IMR-90 (cell line): ENCODE results near the gene ACOXL. TPM values are rescaled to one million over a fixed set of nuclear protein-coding genes. Genes with fewer than 3 reads are reported as not detected.

Source experiments
- ATAC-seq: fragments of 200-7000 bp; cut with Tn5 transposase; 2 replicates; pipeline ENCODE4 v1.9.1; 2020; ENCODE audit warnings: low read depth, mild to moderate bottlenecking, moderate library complexity
- BruUV-seq: library from RNA; stranded (reverse); fragments of 400-500 nt; replicated peaks from 2 replicates; lab custom pipeline; 2021; lab: Mats Ljungman, UMichigan
- CTCF ChIA-PET: fragments of 300-600 bp; formaldehyde crosslinking; extraction: SDS; loops from one replicate; lab custom pipeline; 2021; ENCODE audit warnings: antibody characterized with exemption; lab: Yijun Ruan, JAX
- POLR2A ChIA-PET: fragments of 300-600 bp; sonication (Branson Sonifier 250); formaldehyde crosslinking; loops from one replicate; lab custom pipeline; 2022; ENCODE audit warnings: antibody characterized with exemption; ENCODE audit not compliant: unreplicated experiment; lab: Charles Lee
- DNase-seq: peaks from one replicate; pipeline ENCODE4 v3.0.0; 2013
- H2AFZ ChIP-seq: replicated peaks from 2 replicates; pipeline ENCODE3; 2013; ENCODE audit warnings: low read length, mild to moderate bottlenecking; ENCODE audit not compliant: poor library complexity
- H2AK5ac ChIP-seq: 2 replicates; pipeline ENCODE4 v1.6.1; 2013; ENCODE audit warnings: low read depth, low read length, inconsistent platforms
- H2AK9ac ChIP-seq: replicated peaks from 2 replicates; pipeline ENCODE3; 2013; ENCODE audit warnings: mild to moderate bottlenecking, low read depth, low read length, moderate library complexity; ENCODE audit not compliant: poor library complexity
- H2BK120ac ChIP-seq: 2 replicates; pipeline ENCODE4 v1.6.1; 2013; ENCODE audit warnings: low read depth, low read length, inconsistent platforms
- H2BK15ac ChIP-seq: 3 replicates; pipeline ENCODE4 v1.6.1; 2013; ENCODE audit warnings: low read depth, low read length, inconsistent platforms
- H2BK20ac ChIP-seq: 2 replicates; pipeline ENCODE4 v1.6.1; 2013; ENCODE audit warnings: low read depth, mild to moderate bottlenecking, inconsistent platforms, low read length, moderate library complexity
- H2BK5ac ChIP-seq: 2 replicates; pipeline ENCODE4 v1.6.1; 2013; ENCODE audit warnings: mild to moderate bottlenecking, low read depth, low read length, inconsistent platforms; ENCODE audit not compliant: poor library complexity, severe bottlenecking
- H3K14ac ChIP-seq: replicated peaks from 2 replicates; pipeline ENCODE4 v1.6.1; 2013; ENCODE audit warnings: low read depth, low read length, inconsistent platforms
- H3K18ac ChIP-seq: 2 replicates; pipeline ENCODE4 v1.6.1; 2013; ENCODE audit warnings: low read depth, low read length, control low read depth
- H3K23ac ChIP-seq: 2 replicates; pipeline ENCODE4 v1.6.1; 2013; ENCODE audit warnings: low read depth, low read length, inconsistent platforms
- H3K27ac ChIP-seq: 2 replicates; pipeline ENCODE4 v1.5.1; 2013; ENCODE audit warnings: mild to moderate bottlenecking, control low read depth, low read length; ENCODE audit not compliant: insufficient read depth
- H3K27me3 ChIP-seq: 2 replicates; pipeline ENCODE4 v1.6.1; 2013; ENCODE audit warnings: low read length; ENCODE audit not compliant: control insufficient read depth, insufficient read depth
- H3K36me3 ChIP-seq: 2 replicates; pipeline ENCODE4 v1.6.1; 2013; ENCODE audit warnings: low read length, mixed read lengths; ENCODE audit not compliant: control insufficient read depth, insufficient read depth
- H3K4ac ChIP-seq: 2 replicates; pipeline ENCODE4 v1.6.1; 2013; ENCODE audit warnings: low read depth, low read length, inconsistent platforms
- H3K4me1 ChIP-seq: 2 replicates; pipeline ENCODE4 v1.6.1; 2013; ENCODE audit warnings: low read length, mixed read lengths; ENCODE audit not compliant: control insufficient read depth, insufficient read depth
- H3K4me2 ChIP-seq: 2 replicates; pipeline ENCODE4 v1.6.1; 2013; ENCODE audit warnings: low read depth, mild to moderate bottlenecking, control low read depth, low read length, moderate library complexity
- H3K4me3 ChIP-seq: 2 replicates; pipeline ENCODE4 v1.5.1; 2013; ENCODE audit warnings: low read depth, mild to moderate bottlenecking, control low read depth, low read length, moderate library complexity; ENCODE audit not compliant: insufficient read depth
- H3K56ac ChIP-seq: 2 replicates; pipeline ENCODE4 v1.6.1; 2013; ENCODE audit warnings: low read length, inconsistent platforms; ENCODE audit not compliant: insufficient read depth; ENCODE audit errors: extremely low read depth
- H3K79me1 ChIP-seq, 2 experiments: 2 replicates each; pipeline ENCODE4 v1.6.1; 2013; ENCODE audit warnings: low read length in 2 of 2, inconsistent platforms in 1 of 2, low read depth in 1 of 2
- H3K9ac ChIP-seq: 2 replicates; pipeline ENCODE4 v1.6.1; 2013; ENCODE audit warnings: low read depth, low read length, control low read depth
- H3K9me1 ChIP-seq: 2 replicates; pipeline ENCODE4 v1.6.1; 2013; ENCODE audit warnings: low read length, inconsistent platforms; ENCODE audit not compliant: insufficient read depth
- H3K9me3 ChIP-seq: 2 replicates; pipeline ENCODE4 v1.6.1; 2013; ENCODE audit warnings: low read length; ENCODE audit not compliant: control insufficient read depth, insufficient read depth
- H4K20me1 ChIP-seq: 2 replicates; pipeline ENCODE4 v1.6.1; 2013; ENCODE audit warnings: low read length, inconsistent platforms; ENCODE audit not compliant: insufficient read depth
- H4K5ac ChIP-seq: 2 replicates; pipeline ENCODE4 v1.6.1; 2013; ENCODE audit warnings: mild to moderate bottlenecking, low read depth, low read length, control low read depth
- H4K8ac ChIP-seq, 2 experiments: 2 replicates each; pipeline ENCODE4 v1.6.1; 2013; ENCODE audit warnings: low read depth in 2 of 2, low read length in 2 of 2, control low read depth in 1 of 2, inconsistent platforms in 1 of 2
- H4K91ac ChIP-seq: 2 replicates; pipeline ENCODE4 v1.6.1; 2013; ENCODE audit warnings: low read depth, low read length, inconsistent platforms; ENCODE audit not compliant: insufficient read depth
- CHD1 ChIP-seq: IDR thresholded peaks from 2 replicates; pipeline ENCODE4 v1.6.1; 2012; ENCODE audit warnings: low read depth, low read length, improper control_type of control experiment
- FOS ChIP-seq: fragments of 150-350 bp; IDR thresholded peaks from 2 replicates; pipeline ENCODE4 v1.6.1; 2016; ENCODE audit warnings: low read depth, low read length
- MXI1 ChIP-seq: IDR thresholded peaks from 2 replicates; pipeline ENCODE4 v1.6.1; 2012; ENCODE audit warnings: low read depth, mild to moderate bottlenecking, low read length, moderate library complexity, borderline replicate concordance
- POLR2A ChIP-seq: IDR thresholded peaks from 2 replicates; pipeline ENCODE4 v1.6.1; 2012; ENCODE audit warnings: mild to moderate bottlenecking, low read depth, low read length
- RAD21 ChIP-seq: IDR thresholded peaks from 2 replicates; pipeline ENCODE4 v1.6.1; 2012; ENCODE audit warnings: low read length, improper control_type of control experiment
- RFX5 ChIP-seq: IDR thresholded peaks from 2 replicates; pipeline ENCODE4 v1.8.0; 2012; ENCODE audit warnings: low read depth, mild to moderate bottlenecking, low read length, moderate library complexity
- WGBS, 2 experiments: methylation state at CpG; one replicate each; pipeline versions ENCODE4 v1.1.5 to v1.1.7; 2013; ENCODE audit warnings: missing lambda C conversion rate in 2 of 2; ENCODE audit not compliant: insufficient read length in 1 of 2; ENCODE audit errors: extremely low coverage in 2 of 2; 5-methylcytosine and 5-hydroxymethylcytosine counted together
- dilution Hi-C: fragments of 300-500 bp; cut with HindIII; formaldehyde crosslinking; loops from one replicate; pipeline ENCODE4 v1.14.3; 2018; ENCODE audit warnings: low sequenced_read_pairs; ENCODE audit not compliant: unreplicated experiment
- in situ Hi-C: fragments of 300-500 bp; cut with MboI; formaldehyde crosslinking; loops from 3 replicates; pipeline ENCODE4 v1.14.3; 2019; ENCODE audit warnings: low sequenced_read_pairs, inconsistent platforms, mixed read lengths
- intact Hi-C: fragments of 100-400 bp; cut with micrococcal nuclease; formaldehyde crosslinking; loops from 2 replicates; pipeline ENCODE4 v1.10.0; 2022
- polyA plus RNA-seq, 3 experiments: library from polyadenylated mRNA; depleted of rRNA; stranded (reverse); fragments of >200 nt; gene quantifications; 2 replicates each; pipeline ENCODE4 v1.2.3, GENCODE V29; 2012; ENCODE audit warnings: low replicate concordance in 1 of 3
- total RNA-seq: library from RNA; depleted of rRNA; stranded (reverse); fragments of >200 nt; gene quantifications from 2 replicates; pipeline ENCODE4 v1.2.3, GENCODE V29; 2012
- TF ChIP-seq, protein P1 (sequence below): conservative IDR thresholded peaks from 2 replicates; pipeline ENCODE4 v1.5.1; 2012; ENCODE audit warnings: mild to moderate bottlenecking, low read depth, low read length, improper control_type of control experiment

Gene ACOXL
- total and polyA plus RNA-seq, 2 of the 4 experiments (the other 2 are of a cell fraction) = not detected

DNA sequence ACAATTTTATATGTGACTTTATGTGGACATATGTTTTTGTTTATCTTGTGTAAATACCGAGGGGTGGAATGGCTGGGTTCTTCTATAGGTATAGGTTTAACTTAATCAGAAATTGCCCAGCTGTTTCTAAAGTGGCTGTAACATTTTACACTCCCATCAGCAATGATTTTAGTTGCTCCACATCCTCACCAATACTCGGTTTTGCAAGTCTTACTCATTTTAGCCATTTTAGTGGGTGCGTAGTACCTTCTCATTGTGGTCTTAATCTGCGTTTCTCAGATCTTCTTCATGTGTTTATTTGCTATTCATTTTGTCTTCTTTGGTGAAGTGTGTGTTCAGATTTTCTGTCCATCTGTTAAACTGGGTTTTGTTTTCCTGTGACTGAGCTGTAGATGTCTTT lies 292.9 kb downstream of the ACOXL start:
- Histone ChIP-seq H3K4me1 (no peaks in the 10 kb centered on the region), H4K20me1 (no peaks in the 10 kb centered on the region), H3K23ac (no peak overlapping the region), H4K91ac (no peak overlapping the region), H2BK120ac (no peak overlapping the region), H3K27me3 (peaks cover 37% of the 10 kb centered on the region), H3K4me3 (no peak overlapping the region), H3K4ac (no peak overlapping the region), H2AFZ (no peak overlapping the region), H3K14ac (no peak overlapping the region), H3K9me1 (no peaks in the 10 kb centered on the region), H3K36me3 (no peaks in the 10 kb centered on the region), H3K56ac (no peak overlapping the region), H3K9ac (no peak overlapping the region), H2BK5ac (no peak overlapping the region), H2BK20ac (no peak overlapping the region), H3K18ac (no peak overlapping the region), H4K8ac (no peak overlapping the region), H4K5ac (no peak overlapping the region), H2AK5ac (no peak overlapping the region), H2BK15ac (no peak overlapping the region), H3K79me1 (no peaks in the 10 kb centered on the region), H3K27ac (no peak overlapping the region), H3K9me3 (no peaks in the 10 kb centered on the region), H2AK9ac (no peak overlapping the region), H3K4me2 (no peak overlapping the region)
- dilution Hi-C loops (no loop called here), in situ Hi-C loops (no loop called here), intact Hi-C loops (no loop called here)
- no TSS peak for BruUV-seq
- no peak for DNase-seq
- ChIA-PET CTCF (no interaction called here), POLR2A (no interaction called here)
- TF ChIP-seq MXI1 = no peak
- no peak for TF ChIP-seq CHD1
- no peak for TF ChIP-seq RFX5
- TF ChIP-seq POLR2A = no peak
- TF ChIP-seq, protein P1, sequence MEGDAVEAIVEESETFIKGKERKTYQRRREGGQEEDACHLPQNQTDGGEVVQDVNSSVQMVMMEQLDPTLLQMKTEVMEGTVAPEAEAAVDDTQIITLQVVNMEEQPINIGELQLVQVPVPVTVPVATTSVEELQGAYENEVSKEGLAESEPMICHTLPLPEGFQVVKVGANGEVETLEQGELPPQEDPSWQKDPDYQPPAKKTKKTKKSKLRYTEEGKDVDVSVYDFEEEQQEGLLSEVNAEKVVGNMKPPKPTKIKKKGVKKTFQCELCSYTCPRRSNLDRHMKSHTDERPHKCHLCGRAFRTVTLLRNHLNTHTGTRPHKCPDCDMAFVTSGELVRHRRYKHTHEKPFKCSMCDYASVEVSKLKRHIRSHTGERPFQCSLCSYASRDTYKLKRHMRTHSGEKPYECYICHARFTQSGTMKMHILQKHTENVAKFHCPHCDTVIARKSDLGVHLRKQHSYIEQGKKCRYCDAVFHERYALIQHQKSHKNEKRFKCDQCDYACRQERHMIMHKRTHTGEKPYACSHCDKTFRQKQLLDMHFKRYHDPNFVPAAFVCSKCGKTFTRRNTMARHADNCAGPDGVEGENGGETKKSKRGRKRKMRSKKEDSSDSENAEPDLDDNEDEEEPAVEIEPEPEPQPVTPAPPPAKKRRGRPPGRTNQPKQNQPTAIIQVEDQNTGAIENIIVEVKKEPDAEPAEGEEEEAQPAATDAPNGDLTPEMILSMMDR = no peak
- no peak for TF ChIP-seq FOS
- TF ChIP-seq RAD21 = no peak
- 60% methylated on average over 1 of the region's 4 CpGs; no CpG with 5 or more reads in 1 of the 2 experiments for WGBS, 2 experiments
- ATAC-seq = no peak
